G401 (cell line): ENCODE data around the gene C1QTNF1. TPM values are rescaled to one million over a fixed set of nuclear protein-coding genes. Genes with fewer than 3 reads are reported as not detected.
A peak's percentile ranks its signal among the peaks of the same experiment; 100 is the strongest.

Experiments
- DNase-seq: peaks from one replicate; pipeline ENCODE4 v3.0.0-alpha.2; 2015; ENCODE audit warnings: low spot score
- in situ Hi-C: cut with HindIII; loops from 2 replicates; pipeline ENCODE4 v1.10.0; 2016; ENCODE audit warnings: low sequenced_read_pairs, mixed read lengths
- total RNA-seq: library from RNA; depleted of rRNA; stranded (reverse); fragments of >200 nt; shearing (Covaris generic); gene quantifications from 2 replicates; pipeline ENCODE4 v1.2.3, GENCODE V29; 2014

Gene C1QTNF1
- total RNA-seq, 1 experiment from 2014 or later, result not detected

GRCh38 chr17:78991906-78992532, 31.9 kb upstream of the C1QTNF1 start:
- no peak for DNase-seq
- in situ Hi-C loops, result no loop called here

- no peak for DNase-seq
- in situ Hi-C loops, result no loop called here
These were observed 31.3 kb upstream of the C1QTNF1 start for GRCh38 chr17:78992542-78993212.

GRCh38 chr17:78993241-78993956, 30.6 kb upstream of the C1QTNF1 start:
- in situ Hi-C loops, result no loop called here
- peak; percentile 70 for DNase-seq

GRCh38 chr17:78993981-78994671, 29.8 kb upstream of the C1QTNF1 start:
- in situ Hi-C loops, result no loop called here
- DNase-seq, result no peak

- DNase-seq, result no peak
- in situ Hi-C loops, result no loop called here
These were observed 28.8 kb upstream of the C1QTNF1 start for GRCh38 chr17:78995022-78995760.

- peak; percentile 86 for DNase-seq
- in situ Hi-C loops, result no loop called here
These were observed 28.1 kb upstream of the C1QTNF1 start for GRCh38 chr17:78995761-78996451.

GRCh38 chr17:78996781-78997201, 27.2 kb upstream of the C1QTNF1 start:
- no peak for DNase-seq
- in situ Hi-C loops, result no loop called here

- in situ Hi-C loops, result no loop called here
- no peak for DNase-seq
These were observed 26.7 kb upstream of the C1QTNF1 start for GRCh38 chr17:78997231-78997741.

- in situ Hi-C loops, result no loop called here
These were observed 26.1 kb upstream of the C1QTNF1 start for GRCh38 chr17:78997881-78998280.

GRCh38 chr17:78998311-78999055, 25.5 kb upstream of the C1QTNF1 start:
- in situ Hi-C loops, result no loop called here
- peak; percentile 50 for DNase-seq

More at GRCh38 chr17:78997881-78998280, 26.1 kb upstream of the C1QTNF1 start:
- no peak for DNase-seq

GRCh38 chr17:78999056-78999768, 24.8 kb upstream of the C1QTNF1 start:
- no peak for DNase-seq
- in situ Hi-C loops, result no loop called here

- no peak for DNase-seq
- in situ Hi-C loops, result no loop called here
These were observed 24.0 kb upstream of the C1QTNF1 start for GRCh38 chr17:78999947-79000395.

GRCh38 chr17:79000396-79001189, 23.4 kb upstream of the C1QTNF1 start:
- peak; percentile 80 for DNase-seq

GRCh38 chr17:79001190-79002020, 22.6 kb upstream of the C1QTNF1 start:
- in situ Hi-C loops, result no loop called here
- DNase-seq, result no peak

More at GRCh38 chr17:79000396-79001189, 23.4 kb upstream of the C1QTNF1 start:
- in situ Hi-C loops, result no loop called here

GRCh38 chr17:79002291-79002690, 21.7 kb upstream of the C1QTNF1 start:
- DNase-seq, result no peak
- in situ Hi-C loops, result no loop called here
